Measurements from ENCODE around the gene PLPP2.

PLPP2 gene

GRCh38 chr19:317710-318508, 26.7 kb upstream of the PLPP2 start:
- DNase-seq (ENCODE audit: low read depth), result no peak
- H3K4me3 ChIP-seq (ENCODE audit: low read depth, low read length), result no peak overlapping the region
- TF ChIP-seq CTCF (IDR thresholded peaks at IDR 0.05; ENCODE audit: low read depth, low read length, missing control alignments), result no peak

GRCh38 chr19:315811-316210, 24.6 kb upstream of the PLPP2 start:
- no peak for DNase-seq (ENCODE audit: low read depth)
- H3K4me3 ChIP-seq (ENCODE audit: low read depth, low read length), result no peak overlapping the region
- no peak for TF ChIP-seq CTCF (IDR thresholded peaks at IDR 0.05; ENCODE audit: low read depth, low read length, missing control alignments)

- TF ChIP-seq CTCF (IDR thresholded peaks at IDR 0.05; ENCODE audit: low read depth, low read length, missing control alignments), result no peak
- no peak overlapping the region for H3K4me3 ChIP-seq (ENCODE audit: low read depth, low read length)
- no peak for DNase-seq (ENCODE audit: low read depth)
Observed at GRCh38 chr19:313988-314815, 23.0 kb upstream of the PLPP2 start.

GRCh38 chr19:313169-313987, 22.2 kb upstream of the PLPP2 start:
- no peak for TF ChIP-seq CTCF (IDR thresholded peaks at IDR 0.05; ENCODE audit: low read depth, low read length, missing control alignments)
- DNase-seq (ENCODE audit: low read depth), result no peak
- H3K4me3 ChIP-seq (ENCODE audit: low read depth, low read length), result no peak overlapping the region

- no peak for TF ChIP-seq CTCF (IDR thresholded peaks at IDR 0.05; ENCODE audit: low read depth, low read length, missing control alignments)
- no peak overlapping the region for H3K4me3 ChIP-seq (ENCODE audit: low read depth, low read length)
- no peak for DNase-seq (ENCODE audit: low read depth)
Observed at GRCh38 chr19:311813-312261, 20.6 kb upstream of the PLPP2 start.

- no peak for TF ChIP-seq CTCF (IDR thresholded peaks at IDR 0.05; ENCODE audit: low read depth, low read length, missing control alignments)
- H3K4me3 ChIP-seq (ENCODE audit: low read depth, low read length), result no peak overlapping the region
- no peak for DNase-seq (ENCODE audit: low read depth)
Observed at GRCh38 chr19:310781-311496, 19.7 kb upstream of the PLPP2 start.
